Stimulated activated naive CD8-positive, alpha-beta T cell treated with anti-CD3 and anti-CD28 coated beads, Interleukin-15, amount 100 ng/mL, for 72 hours (primary cell): ENCODE measurements around the gene CMTR1.
"Not testable (repeated sequence)": the region's sequence is repeated elsewhere in the genome, so short reads cannot be mapped to it uniquely, and the experiment has no call there.

Source experiments
- ATAC-seq: fragments of 150-1000 bp; cut with Tn5 transposase; 2 replicates; pipeline ENCODE4 v1.10.0; 2021; ENCODE audit warnings: mild to moderate bottlenecking, moderate library complexity
- DNase-seq, 2 donors: peaks; one replicate each; pipeline ENCODE4 v3.0.0; 2021 to 2022
- H3K27ac Mint-ChIP-seq, 2 donors: one replicate each; pipeline ENCODE4 v1.8.0; 2022; ENCODE audit warnings: mild to moderate bottlenecking in 2 of 2, mixed read lengths in 2 of 2, moderate library complexity in 2 of 2
- H3K27me3 Mint-ChIP-seq: one replicate; pipeline ENCODE4 v1.8.0; 2022; ENCODE audit warnings: mixed read lengths
- H3K4me1 Mint-ChIP-seq: one replicate; pipeline ENCODE4 v1.8.0; 2022; ENCODE audit warnings: mild to moderate bottlenecking, mixed read lengths
- H3K4me3 Mint-ChIP-seq, 2 donors: one replicate each; pipeline ENCODE4 v1.8.0; 2022; ENCODE audit warnings: mild to moderate bottlenecking in 2 of 2, mixed read lengths in 2 of 2, moderate library complexity in 1 of 2
- H3K9me3 Mint-ChIP-seq, 2 donors: one replicate each; pipeline ENCODE4 v1.8.0; 2022; ENCODE audit warnings: mixed read lengths in 2 of 2

The CMTR1 gene, protein sequence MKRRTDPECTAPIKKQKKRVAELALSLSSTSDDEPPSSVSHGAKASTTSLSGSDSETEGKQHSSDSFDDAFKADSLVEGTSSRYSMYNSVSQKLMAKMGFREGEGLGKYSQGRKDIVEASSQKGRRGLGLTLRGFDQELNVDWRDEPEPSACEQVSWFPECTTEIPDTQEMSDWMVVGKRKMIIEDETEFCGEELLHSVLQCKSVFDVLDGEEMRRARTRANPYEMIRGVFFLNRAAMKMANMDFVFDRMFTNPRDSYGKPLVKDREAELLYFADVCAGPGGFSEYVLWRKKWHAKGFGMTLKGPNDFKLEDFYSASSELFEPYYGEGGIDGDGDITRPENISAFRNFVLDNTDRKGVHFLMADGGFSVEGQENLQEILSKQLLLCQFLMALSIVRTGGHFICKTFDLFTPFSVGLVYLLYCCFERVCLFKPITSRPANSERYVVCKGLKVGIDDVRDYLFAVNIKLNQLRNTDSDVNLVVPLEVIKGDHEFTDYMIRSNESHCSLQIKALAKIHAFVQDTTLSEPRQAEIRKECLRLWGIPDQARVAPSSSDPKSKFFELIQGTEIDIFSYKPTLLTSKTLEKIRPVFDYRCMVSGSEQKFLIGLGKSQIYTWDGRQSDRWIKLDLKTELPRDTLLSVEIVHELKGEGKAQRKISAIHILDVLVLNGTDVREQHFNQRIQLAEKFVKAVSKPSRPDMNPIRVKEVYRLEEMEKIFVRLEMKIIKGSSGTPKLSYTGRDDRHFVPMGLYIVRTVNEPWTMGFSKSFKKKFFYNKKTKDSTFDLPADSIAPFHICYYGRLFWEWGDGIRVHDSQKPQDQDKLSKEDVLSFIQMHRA

GRCh38 chr6:37432916-37433656 lies at the start of gene CMTR1:
Gene CMTR1 (plus strand): TSS chr6:37433221. CDS start chr6:37435630, 2,409 bp downstream.
- H3K9me3 Mint-ChIP-seq = no peaks in the 10 kb centered on the region
- peak within 1 kb of the TSS; percentile 86 to 95 for H3K4me3 Mint-ChIP-seq
- peaks cover 49% of the 10 kb centered on the region for H3K4me1 Mint-ChIP-seq
- ATAC-seq (peak; percentile 94), DNase-seq (peak; percentile 97 to 98)
- H3K27ac Mint-ChIP-seq = peak within 1 kb of the TSS; percentile 98 to 99
- peaks cover 13% of the 10 kb centered on the region for H3K27me3 Mint-ChIP-seq

DNA sequence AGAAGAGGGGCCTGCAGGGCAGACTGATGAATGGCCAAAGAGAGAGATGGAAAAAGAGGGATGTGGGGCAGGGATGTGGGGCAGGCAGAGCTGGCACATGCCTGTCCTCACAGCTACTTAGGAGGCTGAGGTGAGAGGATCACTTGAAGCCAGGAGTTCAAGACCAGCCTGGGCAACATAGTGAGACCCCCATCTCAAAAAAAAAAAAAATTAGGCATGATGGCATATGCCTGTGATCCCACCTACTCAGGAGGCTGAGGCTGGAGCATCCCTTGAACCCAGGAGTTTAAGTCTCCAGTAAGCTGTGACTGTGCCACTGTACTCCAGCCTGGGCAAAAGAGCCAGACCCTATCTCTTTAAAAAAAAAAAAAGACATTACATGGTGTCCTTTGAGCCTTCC lies 44.4 kb upstream of the CMTR1 start:
- no peaks in the 10 kb centered on the region for H3K9me3 Mint-ChIP-seq
- H3K27ac Mint-ChIP-seq = no peak overlapping the region
- no peaks in the 10 kb centered on the region for H3K27me3 Mint-ChIP-seq
- no peak for ATAC-seq
- no peak for DNase-seq
- no peaks in the 10 kb centered on the region for H3K4me1 Mint-ChIP-seq
- H3K4me3 Mint-ChIP-seq = no peak overlapping the region

DNA sequence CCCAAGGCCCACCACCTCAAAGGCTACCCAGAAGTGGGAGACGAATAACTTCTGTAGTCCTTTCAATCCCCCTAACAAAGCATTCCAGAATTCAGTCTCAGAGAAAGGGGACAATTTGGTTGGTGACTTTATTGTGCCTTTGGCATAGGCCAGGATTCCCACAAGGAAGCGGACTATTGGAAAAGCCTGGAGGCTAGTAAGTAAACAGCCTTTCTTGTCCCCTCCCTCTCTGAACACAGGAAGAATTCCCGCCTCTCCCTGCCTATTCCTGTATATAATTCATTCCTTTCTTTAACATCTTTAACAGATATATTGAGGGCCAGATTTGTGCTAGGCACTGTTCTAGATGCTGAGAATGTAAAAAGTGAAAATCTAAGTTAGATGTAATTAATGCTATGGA lies 43.2 kb upstream of the CMTR1 start:
- ATAC-seq (no peak), DNase-seq (no peak)
- Mint-ChIP-seq H3K4me1 (no peaks in the 10 kb centered on the region), H3K27ac (no peak overlapping the region), H3K9me3 (no peaks in the 10 kb centered on the region), H3K27me3 (no peaks in the 10 kb centered on the region), H3K4me3 (no peak overlapping the region)

DNA sequence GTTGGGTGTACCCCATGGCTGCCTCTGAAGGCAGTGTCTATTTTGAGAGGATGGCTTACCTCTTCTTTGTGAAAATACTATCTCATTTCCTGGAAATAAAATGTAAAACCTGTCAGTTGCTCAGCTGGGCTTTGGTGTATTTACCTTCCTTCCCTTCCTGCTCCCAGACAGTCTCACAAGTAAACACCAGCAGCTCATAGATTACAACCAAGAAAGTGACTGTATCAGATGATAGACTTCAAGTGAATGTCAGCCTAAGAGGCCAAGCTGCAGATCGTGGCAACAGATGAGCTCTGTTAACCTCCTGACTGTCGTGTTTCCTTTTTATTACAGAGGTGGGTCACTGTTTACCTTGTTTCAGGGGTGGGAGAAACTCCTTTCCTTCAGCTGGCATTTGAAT lies 41.9 kb upstream of the CMTR1 start:
- no peaks in the 10 kb centered on the region for H3K9me3 Mint-ChIP-seq
- no peaks in the 10 kb centered on the region for H3K27me3 Mint-ChIP-seq
- H3K27ac Mint-ChIP-seq = peak overlapping the region; percentile 4 to 72
- no peak for ATAC-seq
- DNase-seq = no peak
- no peaks in the 10 kb centered on the region for H3K4me1 Mint-ChIP-seq
- no peak overlapping the region for H3K4me3 Mint-ChIP-seq

DNA sequence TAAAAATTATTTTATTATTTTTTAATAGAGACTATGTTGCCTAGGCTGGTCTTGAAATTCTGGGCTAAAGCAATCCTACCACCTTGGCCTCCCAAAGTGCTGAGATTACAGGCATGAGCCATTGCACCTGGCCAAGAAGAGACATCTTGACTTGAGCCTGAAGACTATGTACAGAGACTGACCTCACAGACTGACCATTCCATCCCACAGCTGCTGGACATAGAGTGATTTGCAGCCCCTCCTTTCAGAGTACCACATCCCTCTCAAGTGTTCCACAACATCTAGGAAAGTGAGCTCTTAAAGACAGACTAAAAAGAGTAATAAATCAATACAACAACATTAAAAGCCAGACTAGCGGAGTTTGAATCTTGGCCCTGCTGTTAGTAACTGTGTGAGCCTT lies 40.2 kb upstream of the CMTR1 start:
- Mint-ChIP-seq H3K4me3 (no peak overlapping the region), H3K9me3 (no peaks in the 10 kb centered on the region), H3K4me1 (no peaks in the 10 kb centered on the region), H3K27me3 (peaks cover 4% of the 10 kb centered on the region), H3K27ac (no peak overlapping the region)
- no peak for ATAC-seq
- no peak for DNase-seq

DNA sequence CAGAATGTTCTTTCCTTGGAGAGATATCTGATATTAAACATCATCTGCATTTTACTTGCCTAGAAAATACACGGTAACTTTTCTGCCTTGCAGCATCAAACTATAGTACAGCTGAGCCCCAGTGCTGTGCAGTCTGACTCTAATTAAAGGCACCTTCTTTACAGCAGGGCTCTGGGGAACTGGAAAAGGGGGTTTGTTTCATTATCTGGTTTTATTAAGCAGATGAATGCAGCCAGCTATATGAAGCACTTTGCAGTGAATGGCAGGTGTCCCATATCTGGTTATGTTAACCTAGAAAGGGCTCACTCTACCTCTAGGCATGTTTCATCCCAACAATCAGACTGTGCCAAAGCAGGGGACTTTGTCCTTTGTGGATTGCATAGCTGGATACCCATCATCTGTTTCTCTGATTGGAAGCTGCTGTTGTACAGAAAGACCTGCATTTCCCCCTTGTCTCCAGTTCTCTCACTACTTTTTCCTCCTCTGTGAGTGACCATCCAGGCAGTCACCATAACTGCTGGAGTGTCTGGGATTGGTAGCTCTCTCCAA lies 39.6 kb upstream of the CMTR1 start:
- ATAC-seq (no peak), DNase-seq (no peak)
- Mint-ChIP-seq H3K27ac (no peak overlapping the region), H3K4me1 (no peaks in the 10 kb centered on the region), H3K27me3 (peaks cover 9% of the 10 kb centered on the region), H3K9me3 (no peaks in the 10 kb centered on the region), H3K4me3 (no peak overlapping the region)

DNA sequence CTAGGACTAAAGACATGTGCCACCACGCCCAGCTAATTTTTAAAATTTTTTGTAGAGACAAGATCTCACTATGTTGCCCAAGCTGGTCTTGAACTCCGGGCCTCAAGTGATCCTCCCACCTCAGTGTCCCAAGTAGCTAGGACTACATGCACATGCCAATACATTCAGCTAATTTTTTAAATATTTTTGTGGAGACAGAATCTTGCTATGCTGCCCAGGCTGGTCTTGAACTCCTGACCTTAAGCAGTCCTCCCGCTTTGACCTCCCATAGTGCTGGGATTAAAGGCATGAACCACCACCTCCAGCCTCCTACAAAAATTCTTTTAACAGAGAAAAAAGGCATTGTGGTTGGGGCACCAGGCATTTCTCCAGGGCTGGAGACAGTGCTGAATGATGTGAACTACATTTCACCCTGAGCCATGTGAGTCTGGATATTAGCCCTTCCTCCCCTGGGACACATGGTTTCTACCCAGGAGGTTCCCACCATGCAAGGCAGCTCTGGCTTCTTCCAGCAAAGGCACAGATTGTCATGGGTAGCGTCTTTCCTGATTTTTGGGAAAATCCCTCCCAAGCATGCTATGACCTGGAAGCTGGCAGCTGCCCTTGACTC lies 36.3 kb upstream of the CMTR1 start:
- no peak overlapping the region for H3K27ac Mint-ChIP-seq
- H3K4me1 Mint-ChIP-seq = no peaks in the 10 kb centered on the region
- peaks cover 27% of the 10 kb centered on the region for H3K27me3 Mint-ChIP-seq
- DNase-seq (no peak), ATAC-seq (no peak)
- no peaks in the 10 kb centered on the region for H3K9me3 Mint-ChIP-seq
- no peak overlapping the region for H3K4me3 Mint-ChIP-seq

- H3K9me3 Mint-ChIP-seq = no peaks in the 10 kb centered on the region
- peaks cover 27% of the 10 kb centered on the region for H3K27me3 Mint-ChIP-seq
- no peak overlapping the region for H3K4me3 Mint-ChIP-seq
- no peak for DNase-seq
- no peak for ATAC-seq
- H3K4me1 Mint-ChIP-seq = no peaks in the 10 kb centered on the region
- H3K27ac Mint-ChIP-seq = peak overlapping the region in 1 of 2 donors; percentile 92
Observed at GRCh38 chr6:37399131-37399530, 33.9 kb upstream of the CMTR1 start.

GRCh38 chr6:37399795-37400490 lies 33.1 kb upstream of the CMTR1 start:
- DNase-seq (no peak), ATAC-seq (no peak)
- Mint-ChIP-seq H3K4me3 (no peak overlapping the region), H3K27me3 (peaks cover 27% of the 10 kb centered on the region), H3K4me1 (no peaks in the 10 kb centered on the region), H3K27ac (no peak overlapping the region), H3K9me3 (no peaks in the 10 kb centered on the region)

GRCh38 chr6:37401658-37402057 lies 31.4 kb upstream of the CMTR1 start:
- H3K27ac Mint-ChIP-seq, H3K9me3 Mint-ChIP-seq, H3K4me3 Mint-ChIP-seq, DNase-seq, ATAC-seq, H3K4me1 Mint-ChIP-seq: not testable (repeated sequence)
- peaks cover 27% of the 10 kb centered on the region for H3K27me3 Mint-ChIP-seq

DNA sequence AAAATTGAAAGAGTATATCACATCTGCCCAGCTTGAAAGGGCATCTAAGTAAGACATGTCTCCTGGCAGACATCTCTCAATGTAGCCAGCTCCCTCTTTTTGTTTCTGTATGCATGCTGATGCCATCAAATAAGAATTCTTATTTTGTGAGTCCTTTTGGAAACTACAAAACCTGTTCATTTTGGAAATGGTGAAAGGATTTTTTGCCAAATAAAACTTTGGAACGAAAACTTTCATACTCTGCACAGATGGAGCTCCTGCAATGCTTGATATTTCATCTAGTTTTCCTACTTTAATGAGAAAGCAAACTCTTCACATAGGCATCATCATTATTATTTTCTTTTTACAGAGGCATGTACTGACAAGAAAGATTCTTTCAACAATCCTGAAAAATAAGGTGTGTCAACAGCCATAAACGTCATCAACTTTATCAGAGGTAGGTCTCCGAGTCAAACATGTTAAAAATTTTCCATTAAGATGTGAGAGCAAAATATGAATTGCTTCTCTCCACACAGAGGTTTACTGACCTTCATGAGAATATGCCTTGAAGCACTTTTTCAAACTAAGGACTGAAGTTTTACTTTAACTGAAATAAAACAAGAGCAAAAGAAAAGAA lies 26.2 kb upstream of the CMTR1 start:
- DNase-seq = no peak
- no peaks in the 10 kb centered on the region for H3K27me3 Mint-ChIP-seq
- no peak overlapping the region for H3K27ac Mint-ChIP-seq
- no peaks in the 10 kb centered on the region for H3K4me1 Mint-ChIP-seq
- H3K9me3 Mint-ChIP-seq = no peaks in the 10 kb centered on the region
- no peak for ATAC-seq
- no peak overlapping the region for H3K4me3 Mint-ChIP-seq

GRCh38 chr6:37407948-37408347 lies 25.1 kb upstream of the CMTR1 start:
- no peak for DNase-seq
- H3K9me3 Mint-ChIP-seq = no peaks in the 10 kb centered on the region
- no peak overlapping the region for H3K27ac Mint-ChIP-seq
- H3K4me3 Mint-ChIP-seq = no peak overlapping the region
- no peaks in the 10 kb centered on the region for H3K27me3 Mint-ChIP-seq
- no peaks in the 10 kb centered on the region for H3K4me1 Mint-ChIP-seq
- ATAC-seq = no peak

DNA sequence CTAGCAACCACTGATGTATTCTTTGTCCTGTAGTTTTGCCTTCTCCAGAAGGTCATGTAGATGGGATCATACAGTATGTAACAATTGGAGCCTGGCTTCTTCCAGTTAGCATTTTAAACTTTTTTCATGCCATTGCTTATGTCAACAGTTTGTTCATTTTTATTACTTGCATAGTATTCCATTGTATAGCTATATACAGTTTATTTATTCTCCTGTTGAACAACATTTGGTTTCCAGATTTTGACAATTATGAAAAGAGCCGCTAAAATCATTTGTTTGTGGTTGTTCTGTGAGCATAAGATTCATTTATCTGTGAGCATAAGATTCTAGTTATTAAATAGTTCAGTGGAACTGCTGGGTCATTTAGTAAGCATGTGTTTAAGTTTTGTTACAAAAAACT lies 23.5 kb upstream of the CMTR1 start:
- no peaks in the 10 kb centered on the region for H3K4me1 Mint-ChIP-seq
- DNase-seq (no peak), ATAC-seq (no peak)
- no peak overlapping the region for H3K4me3 Mint-ChIP-seq
- no peak overlapping the region for H3K27ac Mint-ChIP-seq
- no peaks in the 10 kb centered on the region for H3K27me3 Mint-ChIP-seq
- no peaks in the 10 kb centered on the region for H3K9me3 Mint-ChIP-seq

- no peaks in the 10 kb centered on the region for H3K27me3 Mint-ChIP-seq
- H3K27ac Mint-ChIP-seq = no peak overlapping the region
- no peaks in the 10 kb centered on the region for H3K4me1 Mint-ChIP-seq
- no peak for ATAC-seq
- H3K4me3 Mint-ChIP-seq = no peak overlapping the region
- H3K9me3 Mint-ChIP-seq = no peaks in the 10 kb centered on the region
- no peak for DNase-seq
Observed at GRCh38 chr6:37417393-37417792, 15.6 kb upstream of the CMTR1 start.
